ENCODE measurements around the gene ZBTB4. TPM values are rescaled to one million over a fixed set of nuclear protein-coding genes. Genes with fewer than 3 reads are reported as not detected.

The ZBTB4 gene
- total RNA-seq, 1 experiment from 2014 or later = 17.1 TPM

DNA sequence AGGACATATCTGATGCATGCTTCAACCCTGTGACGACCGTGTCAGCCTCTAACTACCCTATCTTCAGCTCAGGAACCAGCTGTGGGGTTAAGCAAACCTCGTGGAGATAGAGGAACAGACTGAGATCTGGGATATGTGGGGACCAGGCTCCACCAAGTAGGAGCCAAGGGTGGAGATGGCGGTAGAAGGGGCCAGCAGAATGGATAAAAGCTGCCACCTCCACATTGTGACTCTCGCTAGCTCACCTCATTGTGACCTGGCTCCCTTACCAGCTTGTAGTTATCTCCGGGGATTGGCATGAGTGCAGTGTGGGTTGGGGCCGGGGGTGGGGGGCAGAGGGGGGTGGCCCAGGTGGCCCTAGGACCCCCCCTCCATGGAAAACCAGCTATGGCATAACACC, 54.1 kb downstream of the ZBTB4 start, which contains the start of gene SPEM2:
Gene SPEM2, plus strand, starts transcription at position 301 of the 400 bp plus-strand sequence. Its CDS starts 73 bp downstream, at position 374.
- H2AFZ ChIP-seq (ENCODE audit: low read depth, low read length, poor library complexity, severe bottlenecking) = no peak within 1 kb of the TSS
- H3K27ac ChIP-seq (ENCODE audit: low read depth, low read length) = no peak within 1 kb of the TSS
- POLR2A ChIA-PET = interaction anchor here (1.0 kb wide), 1 partner anchor 11 kb away, joined by 4 read pairs; no protein-coding TSS in a partner anchor
- H3K9me3 ChIP-seq (ENCODE audit: control insufficient read depth in 1 of 2, insufficient read depth in 1 of 2, low read depth in 1 of 2, low read length in 2 of 2) = no peaks in the 10 kb centered on the region
- H3K4me1 ChIP-seq (ENCODE audit: control insufficient read depth in 1 of 2, insufficient read depth in 2 of 2, low read length in 2 of 2) = no peaks in the 10 kb centered on the region
- no peak within 1 kb of the TSS for H3K4me3 ChIP-seq (replicated peaks in 1 of 2; ENCODE audit: low read depth in 1 of 2, low read length in 2 of 2)
- intact Hi-C loops (cut with micrococcal nuclease) = no loop called here
- H3K27me3 ChIP-seq (ENCODE audit: insufficient read depth, low read length) = no peaks in the 10 kb centered on the region
- no peaks in the 10 kb centered on the region for H3K79me2 ChIP-seq (ENCODE audit: insufficient read depth, low read length)
- no peaks in the 10 kb centered on the region for H3K9me2 ChIP-seq (ENCODE audit: insufficient read depth)
- no TSS peak for BruUV-seq (replicated peaks)
- no peaks in the 10 kb centered on the region for H3K36me3 ChIP-seq (ENCODE audit: control insufficient read depth in 1 of 2, insufficient read depth in 2 of 2, low read length in 2 of 2)
- DNase-seq (ENCODE audit: low read depth, low spot score) = no peak
- no peaks in the 10 kb centered on the region for H4K20me1 ChIP-seq (ENCODE audit: insufficient read depth)
- H3K4me2 ChIP-seq (ENCODE audit: low read length) = no peak within 1 kb of the TSS
- RAD21 ChIA-PET (ENCODE audit: low non-redundant PET in 1 of 2, low total read pairs in 2 of 2, uncharacterized antibody in 2 of 2, unreplicated experiment in 2 of 2) = no interaction called here
- H3K9ac ChIP-seq (ENCODE audit: low read length) = no peak within 1 kb of the TSS
- no peak for ATAC-seq
- TF ChIP-seq RAD21 (IDR thresholded peaks at IDR 0.05; ENCODE audit: low read depth) (no peak), EZH2 (IDR thresholded peaks at IDR 0.05) (no peak), POLR2A (IDR thresholded peaks at IDR 0.05; ENCODE audit: borderline replicate concordance, extremely low read depth, insufficient read depth, insufficient read length) (no peak), ZNF274 (IDR thresholded peaks at IDR 0.05; ENCODE audit: low read depth, low read length) (no peak), YY1 (IDR thresholded peaks at IDR 0.05; ENCODE audit: extremely low read depth, insufficient replicate concordance, low read depth, low read length) (no peak), EZH2phosphoT487 (IDR thresholded peaks at IDR 0.05; ENCODE audit: borderline replicate concordance) (no peak), CBX3 (IDR thresholded peaks at IDR 0.05; ENCODE audit: low read depth) (no peak), SRF (IDR thresholded peaks at IDR 0.05; ENCODE audit: low read depth) (no peak), ELF1 (IDR thresholded peaks at IDR 0.05; ENCODE audit: borderline replicate concordance, low read depth) (no peak), ZFX (IDR thresholded peaks at IDR 0.05) (no peak), EGR1 (IDR thresholded peaks at IDR 0.05; ENCODE audit: low read depth) (no peak), TCF7L2 (IDR thresholded peaks at IDR 0.05; ENCODE audit: borderline replicate concordance, extremely low read depth, insufficient read depth, insufficient read length) (no peak)
- TF ChIP-seq, protein P1, sequence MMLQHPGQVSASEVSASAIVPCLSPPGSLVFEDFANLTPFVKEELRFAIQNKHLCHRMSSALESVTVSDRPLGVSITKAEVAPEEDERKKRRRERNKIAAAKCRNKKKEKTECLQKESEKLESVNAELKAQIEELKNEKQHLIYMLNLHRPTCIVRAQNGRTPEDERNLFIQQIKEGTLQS (IDR thresholded peaks at IDR 0.05) = no peak
- TF ChIP-seq, protein P2, sequence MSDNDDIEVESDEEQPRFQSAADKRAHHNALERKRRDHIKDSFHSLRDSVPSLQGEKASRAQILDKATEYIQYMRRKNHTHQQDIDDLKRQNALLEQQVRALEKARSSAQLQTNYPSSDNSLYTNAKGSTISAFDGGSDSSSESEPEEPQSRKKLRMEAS (IDR thresholded peaks at IDR 0.05) = no peak
- TF ChIP-seq, protein P3, sequence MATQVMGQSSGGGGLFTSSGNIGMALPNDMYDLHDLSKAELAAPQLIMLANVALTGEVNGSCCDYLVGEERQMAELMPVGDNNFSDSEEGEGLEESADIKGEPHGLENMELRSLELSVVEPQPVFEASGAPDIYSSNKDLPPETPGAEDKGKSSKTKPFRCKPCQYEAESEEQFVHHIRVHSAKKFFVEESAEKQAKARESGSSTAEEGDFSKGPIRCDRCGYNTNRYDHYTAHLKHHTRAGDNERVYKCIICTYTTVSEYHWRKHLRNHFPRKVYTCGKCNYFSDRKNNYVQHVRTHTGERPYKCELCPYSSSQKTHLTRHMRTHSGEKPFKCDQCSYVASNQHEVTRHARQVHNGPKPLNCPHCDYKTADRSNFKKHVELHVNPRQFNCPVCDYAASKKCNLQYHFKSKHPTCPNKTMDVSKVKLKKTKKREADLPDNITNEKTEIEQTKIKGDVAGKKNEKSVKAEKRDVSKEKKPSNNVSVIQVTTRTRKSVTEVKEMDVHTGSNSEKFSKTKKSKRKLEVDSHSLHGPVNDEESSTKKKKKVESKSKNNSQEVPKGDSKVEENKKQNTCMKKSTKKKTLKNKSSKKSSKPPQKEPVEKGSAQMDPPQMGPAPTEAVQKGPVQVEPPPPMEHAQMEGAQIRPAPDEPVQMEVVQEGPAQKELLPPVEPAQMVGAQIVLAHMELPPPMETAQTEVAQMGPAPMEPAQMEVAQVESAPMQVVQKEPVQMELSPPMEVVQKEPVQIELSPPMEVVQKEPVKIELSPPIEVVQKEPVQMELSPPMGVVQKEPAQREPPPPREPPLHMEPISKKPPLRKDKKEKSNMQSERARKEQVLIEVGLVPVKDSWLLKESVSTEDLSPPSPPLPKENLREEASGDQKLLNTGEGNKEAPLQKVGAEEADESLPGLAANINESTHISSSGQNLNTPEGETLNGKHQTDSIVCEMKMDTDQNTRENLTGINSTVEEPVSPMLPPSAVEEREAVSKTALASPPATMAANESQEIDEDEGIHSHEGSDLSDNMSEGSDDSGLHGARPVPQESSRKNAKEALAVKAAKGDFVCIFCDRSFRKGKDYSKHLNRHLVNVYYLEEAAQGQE (IDR thresholded peaks at IDR 0.05; ENCODE audit: low read depth) = no peak
- TF ChIP-seq, protein P4, sequence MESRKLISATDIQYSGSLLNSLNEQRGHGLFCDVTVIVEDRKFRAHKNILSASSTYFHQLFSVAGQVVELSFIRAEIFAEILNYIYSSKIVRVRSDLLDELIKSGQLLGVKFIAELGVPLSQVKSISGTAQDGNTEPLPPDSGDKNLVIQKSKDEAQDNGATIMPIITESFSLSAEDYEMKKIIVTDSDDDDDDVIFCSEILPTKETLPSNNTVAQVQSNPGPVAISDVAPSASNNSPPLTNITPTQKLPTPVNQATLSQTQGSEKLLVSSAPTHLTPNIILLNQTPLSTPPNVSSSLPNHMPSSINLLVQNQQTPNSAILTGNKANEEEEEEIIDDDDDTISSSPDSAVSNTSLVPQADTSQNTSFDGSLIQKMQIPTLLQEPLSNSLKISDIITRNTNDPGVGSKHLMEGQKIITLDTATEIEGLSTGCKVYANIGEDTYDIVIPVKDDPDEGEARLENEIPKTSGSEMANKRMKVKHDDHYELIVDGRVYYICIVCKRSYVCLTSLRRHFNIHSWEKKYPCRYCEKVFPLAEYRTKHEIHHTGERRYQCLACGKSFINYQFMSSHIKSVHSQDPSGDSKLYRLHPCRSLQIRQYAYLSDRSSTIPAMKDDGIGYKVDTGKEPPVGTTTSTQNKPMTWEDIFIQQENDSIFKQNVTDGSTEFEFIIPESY (IDR thresholded peaks at IDR 0.05; ENCODE audit: extremely low read depth, insufficient replicate concordance, low read length) = no peak
- CTCF ChIA-PET = no interaction called here

All from HCT116 (cell line).